ENCODE measurements around the gene SPIN1. TPM values are rescaled to one million over a fixed set of nuclear protein-coding genes. Genes with fewer than 3 reads are reported as not detected.

The SPIN1 gene
- total RNA-seq, 1 donor from 2014 or later, result 154 TPM

- peaks cover 1% of the 10 kb centered on the region for H3K36me3 Mint-ChIP-seq (ENCODE audit: insufficient read depth)
- H3K4me1 Mint-ChIP-seq (ENCODE audit: low read depth), result peaks cover 4% of the 10 kb centered on the region
- TF ChIP-seq CTCF (IDR thresholded peaks at IDR 0.05; ENCODE audit: unreplicated experiment), result no peak
- peak overlapping the region; percentile 30 for H3K27ac Mint-ChIP-seq
- no peaks in the 10 kb centered on the region for H3K27me3 Mint-ChIP-seq
- no peak for DNase-seq (ENCODE audit: low spot score, unreplicated experiment)
- H3K9me3 Mint-ChIP-seq (ENCODE audit: low read depth), result peaks cover 4% of the 10 kb centered on the region
- no peak overlapping the region for H3K4me3 Mint-ChIP-seq (ENCODE audit: low read depth)
These were observed 115.9 kb downstream of the SPIN1 start for GRCh38 chr9:88503845-88504764.

- Mint-ChIP-seq H3K4me1 (ENCODE audit: low read depth) (peaks cover 2% of the 10 kb centered on the region), H3K36me3 (ENCODE audit: insufficient read depth) (peaks cover 1% of the 10 kb centered on the region), H3K27me3 (no peaks in the 10 kb centered on the region), H3K9me3 (ENCODE audit: low read depth) (peaks cover 7% of the 10 kb centered on the region), H3K27ac (no peak overlapping the region), H3K4me3 (ENCODE audit: low read depth) (no peak overlapping the region)
- no peak for TF ChIP-seq CTCF (IDR thresholded peaks at IDR 0.05; ENCODE audit: unreplicated experiment)
- no peak for DNase-seq (ENCODE audit: low spot score, unreplicated experiment)
These were observed 120.1 kb downstream of the SPIN1 start for GRCh38 chr9:88508326-88508725.

GRCh38 chr9:88511906-88512305 lies 123.7 kb downstream of the SPIN1 start:
- TF ChIP-seq CTCF (IDR thresholded peaks at IDR 0.05; ENCODE audit: unreplicated experiment), result no peak
- Mint-ChIP-seq H3K27me3 (no peaks in the 10 kb centered on the region), H3K36me3 (ENCODE audit: insufficient read depth) (peaks cover 3% of the 10 kb centered on the region), H3K9me3 (ENCODE audit: low read depth) (peaks cover 12% of the 10 kb centered on the region), H3K4me1 (ENCODE audit: low read depth) (peaks cover 2% of the 10 kb centered on the region), H3K4me3 (ENCODE audit: low read depth) (no peak overlapping the region), H3K27ac (no peak overlapping the region)
- no peak for DNase-seq (ENCODE audit: low spot score, unreplicated experiment)

GRCh38 chr9:88514247-88514646 lies 126.0 kb downstream of the SPIN1 start:
- no peaks in the 10 kb centered on the region for H3K27me3 Mint-ChIP-seq
- H3K9me3 Mint-ChIP-seq (ENCODE audit: low read depth), result peaks cover 11% of the 10 kb centered on the region
- peaks cover 2% of the 10 kb centered on the region for H3K36me3 Mint-ChIP-seq (ENCODE audit: insufficient read depth)
- peak overlapping the region; percentile 67 for H3K27ac Mint-ChIP-seq
- TF ChIP-seq CTCF (IDR thresholded peaks at IDR 0.05; ENCODE audit: unreplicated experiment), result no peak
- no peak for DNase-seq (ENCODE audit: low spot score, unreplicated experiment)
- no peak overlapping the region for H3K4me3 Mint-ChIP-seq (ENCODE audit: low read depth)
- H3K4me1 Mint-ChIP-seq (ENCODE audit: low read depth), result peaks cover 2% of the 10 kb centered on the region

GRCh38 chr9:88521308-88521707 lies 133.1 kb downstream of the SPIN1 start:
- Mint-ChIP-seq H3K4me1 (ENCODE audit: low read depth) (no peaks in the 10 kb centered on the region), H3K9me3 (ENCODE audit: low read depth) (peaks cover 3% of the 10 kb centered on the region)
- no peak for DNase-seq (ENCODE audit: low spot score, unreplicated experiment)

More at GRCh38 chr9:88521308-88521707, 133.1 kb downstream of the SPIN1 start:
- Mint-ChIP-seq H3K36me3 (ENCODE audit: insufficient read depth) (no peaks in the 10 kb centered on the region), H3K4me3 (ENCODE audit: low read depth) (no peak overlapping the region), H3K27me3 (peaks cover 6% of the 10 kb centered on the region), H3K27ac (no peak overlapping the region)
- TF ChIP-seq CTCF (IDR thresholded peaks at IDR 0.05; ENCODE audit: unreplicated experiment), result no peak

Measured in progenitor cell of endocrine pancreas (in vitro differentiated cells).